RPMI8226 (cell line): ENCODE data around the gene MYO15A.
"Not testable (repeated sequence)": the region's sequence is repeated elsewhere in the genome, so short reads cannot be mapped to it uniquely, and the experiment has no call there.

ENCODE experiments used
- DNase-seq: peaks from one replicate; pipeline ENCODE4 v3.0.0-alpha.2; 2015

The MYO15A gene

DNA sequence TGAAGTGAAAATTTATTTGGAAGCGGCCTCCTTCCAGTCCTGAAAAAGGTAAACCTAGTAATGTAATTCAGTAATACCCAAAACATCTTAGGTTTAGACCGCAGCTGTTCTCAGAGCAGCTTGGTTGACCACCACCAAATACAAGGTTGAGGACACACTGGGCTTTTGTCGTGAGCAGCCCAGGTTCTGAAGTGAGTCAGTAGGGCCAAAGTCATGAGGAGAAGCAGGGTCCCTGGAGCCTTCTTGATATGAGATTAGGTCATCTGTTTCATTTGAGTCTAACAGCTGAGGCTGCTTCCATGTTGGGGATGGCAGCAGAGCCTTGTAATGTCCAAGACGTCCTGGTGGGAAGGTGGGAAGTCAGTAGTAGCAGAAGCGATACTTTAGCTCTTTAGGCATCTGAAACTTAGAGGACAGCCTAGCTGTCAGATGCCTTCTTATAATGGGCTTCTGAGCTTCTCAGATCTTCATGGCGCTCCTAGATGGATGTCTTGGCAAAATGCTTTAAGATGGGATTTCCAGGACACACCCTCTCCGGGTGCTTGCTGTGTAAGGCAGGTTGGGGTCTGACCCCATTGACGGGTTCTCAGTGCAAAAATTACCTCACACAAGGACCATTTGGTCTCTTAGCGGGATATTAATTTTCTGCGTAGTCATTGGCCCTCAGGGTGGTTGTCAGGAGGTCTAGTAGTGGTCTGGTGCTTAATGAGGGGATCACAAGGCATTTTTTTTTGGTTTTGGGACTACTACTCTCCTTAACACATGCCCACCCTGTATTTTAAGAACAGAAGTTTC is 77.5 kb downstream of the MYO15A start:
- DNase-seq: peak; percentile 25

DNA sequence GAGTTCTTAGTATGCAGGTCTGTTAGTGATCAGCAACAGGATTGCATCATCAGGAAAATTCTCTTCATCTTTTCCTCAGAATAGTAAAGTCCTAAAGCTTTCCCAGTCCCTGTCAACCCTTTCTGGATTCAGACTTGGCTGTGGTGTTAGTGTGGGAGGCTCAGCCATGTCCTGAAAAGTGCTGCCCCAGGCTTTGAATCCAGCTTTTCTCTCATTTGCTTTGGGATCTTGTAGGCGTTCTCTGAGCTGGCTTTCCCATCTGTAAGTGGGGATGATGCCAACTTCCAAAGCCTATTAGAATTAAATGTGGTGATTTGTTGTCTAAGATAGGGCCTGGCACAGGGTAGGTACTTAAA is 78.0 kb downstream of the MYO15A start:
- no peak for DNase-seq

DNA sequence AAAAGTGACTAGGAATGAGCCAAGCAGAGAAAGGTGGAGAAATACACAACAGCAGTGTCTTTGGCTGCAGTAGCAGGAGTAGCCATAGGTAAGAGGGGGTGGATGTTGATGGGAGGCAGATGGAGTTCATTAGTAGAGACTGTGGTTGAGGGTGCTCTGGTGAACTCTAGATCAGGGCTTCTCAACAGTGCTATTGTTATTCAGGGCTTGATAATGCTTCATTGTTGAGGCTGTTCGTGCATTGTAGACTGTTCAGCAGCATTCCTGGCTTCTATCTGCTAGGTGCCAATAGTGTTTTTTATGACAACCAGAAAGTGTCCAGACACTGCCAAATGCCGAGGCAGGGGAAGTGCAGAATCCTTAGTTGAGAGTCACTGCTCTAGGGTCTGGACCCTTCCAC is 78.7 kb downstream of the MYO15A start:
- no peak for DNase-seq

DNA sequence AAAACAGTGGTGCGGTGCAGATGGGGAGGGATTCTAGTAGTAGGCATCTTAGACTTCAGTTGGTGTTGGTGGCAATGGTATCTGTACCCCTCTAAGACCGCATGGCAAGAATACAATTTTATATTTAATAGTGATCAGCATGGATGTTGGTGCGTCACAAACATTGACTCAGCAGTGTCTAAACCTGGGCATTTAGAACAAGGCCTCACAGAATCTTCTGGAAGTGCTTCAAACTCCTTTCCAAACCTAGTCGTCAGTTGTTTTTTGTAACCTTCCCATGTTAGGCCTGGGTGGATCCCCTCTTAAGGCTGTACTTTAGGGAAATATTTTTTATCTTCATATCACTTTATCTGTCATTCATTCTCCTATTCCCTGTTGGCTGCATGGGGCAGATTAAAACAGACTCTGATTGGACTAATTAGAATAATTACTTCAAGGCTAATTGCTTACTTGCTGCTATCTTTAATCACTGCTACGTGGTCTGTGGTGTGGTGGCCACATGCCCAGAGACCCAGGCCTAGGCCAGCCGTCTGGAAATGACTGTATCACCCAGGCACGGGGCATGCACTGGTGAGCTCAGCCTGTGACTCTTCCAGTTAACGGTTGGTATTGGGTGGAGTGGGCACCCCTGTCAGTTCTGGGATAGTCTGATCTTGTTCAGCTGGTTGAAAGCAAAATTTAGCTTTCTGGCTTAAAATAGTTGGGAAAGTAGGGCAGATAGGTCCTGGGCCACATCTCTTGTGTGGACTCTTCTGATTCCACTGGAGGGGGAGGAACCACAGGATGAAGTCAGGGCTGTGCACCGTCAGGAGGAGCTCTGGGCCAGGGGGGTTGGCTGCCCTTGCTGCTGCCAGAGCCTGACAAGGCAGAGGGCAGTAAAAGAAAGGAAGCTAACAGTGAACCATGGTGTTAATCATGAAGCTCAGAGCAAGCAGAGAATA is 79.5 kb downstream of the MYO15A start:
- DNase-seq: no peak

DNA sequence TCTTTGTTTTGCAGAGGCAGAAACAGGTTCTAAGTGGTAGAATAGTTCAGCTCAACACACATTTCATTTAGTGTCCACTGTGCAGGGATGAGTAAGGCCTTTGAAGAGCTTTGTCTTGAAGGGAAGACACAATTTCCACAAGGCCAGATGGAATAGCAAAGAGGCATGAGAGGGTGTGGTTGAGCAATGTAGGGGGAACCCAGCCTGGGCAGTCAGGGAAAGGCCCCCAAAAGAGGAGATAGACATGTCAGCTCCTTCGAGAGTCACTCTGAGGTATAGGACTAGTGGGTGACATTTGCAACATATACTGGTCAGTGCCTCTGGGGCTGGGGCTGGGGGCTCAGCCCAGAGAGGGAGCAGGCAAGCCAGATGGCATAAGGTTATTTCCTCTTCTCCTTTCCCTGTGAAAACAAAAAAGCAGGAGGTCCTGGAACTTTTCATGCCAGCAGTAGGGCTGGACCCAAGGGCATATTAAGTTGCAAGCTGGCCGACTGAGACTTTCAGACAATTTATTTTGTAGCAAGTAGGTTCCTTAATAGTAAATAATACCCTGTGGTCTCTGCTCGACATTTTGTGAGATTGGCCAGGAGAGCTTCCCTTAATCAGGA is 82.2 kb downstream of the MYO15A start:
- DNase-seq: no peak

DNA sequence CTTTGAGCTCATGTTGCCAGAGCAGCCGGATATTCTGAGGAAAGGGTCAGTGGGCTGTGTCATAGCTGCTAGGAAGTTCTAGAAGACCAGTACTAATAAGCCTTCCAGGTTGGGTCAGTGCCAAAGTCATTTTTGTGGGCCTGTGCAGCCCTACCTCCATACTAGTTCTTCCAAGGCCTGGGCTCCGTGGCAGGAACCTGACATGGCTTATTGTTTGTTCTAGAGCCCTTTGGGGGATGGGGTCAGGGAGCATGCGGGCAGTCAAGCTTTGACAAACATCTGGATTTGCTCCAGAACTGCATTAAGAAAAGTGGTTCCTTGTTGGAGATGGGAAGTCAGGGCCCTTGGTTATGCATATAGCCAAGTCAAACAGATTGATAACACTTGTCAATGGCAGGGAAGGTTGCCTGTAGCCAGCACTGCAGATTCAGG is 82.7 kb downstream of the MYO15A start:
- DNase-seq: no peak

DNA sequence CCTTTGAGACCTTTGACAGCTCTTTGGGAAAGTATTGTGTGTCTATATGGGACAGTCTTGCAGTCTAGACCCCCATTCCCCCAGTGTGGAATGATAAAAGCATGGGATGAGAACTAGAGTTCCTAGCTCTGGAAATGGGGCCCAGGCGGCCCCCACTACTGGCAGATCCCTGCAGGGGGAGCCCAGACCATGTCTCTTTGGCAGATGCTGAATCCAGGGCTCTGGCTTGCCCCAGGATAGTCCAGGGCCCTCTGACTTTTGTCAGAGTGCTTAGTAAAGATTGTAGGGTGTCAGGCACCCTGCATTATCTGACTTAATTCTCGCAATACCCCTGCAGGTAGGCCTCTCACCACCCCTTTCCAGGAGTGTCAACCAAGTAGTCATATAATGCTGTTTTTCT is 83.4 kb downstream of the MYO15A start:
- peak; percentile 27 for DNase-seq

DNA sequence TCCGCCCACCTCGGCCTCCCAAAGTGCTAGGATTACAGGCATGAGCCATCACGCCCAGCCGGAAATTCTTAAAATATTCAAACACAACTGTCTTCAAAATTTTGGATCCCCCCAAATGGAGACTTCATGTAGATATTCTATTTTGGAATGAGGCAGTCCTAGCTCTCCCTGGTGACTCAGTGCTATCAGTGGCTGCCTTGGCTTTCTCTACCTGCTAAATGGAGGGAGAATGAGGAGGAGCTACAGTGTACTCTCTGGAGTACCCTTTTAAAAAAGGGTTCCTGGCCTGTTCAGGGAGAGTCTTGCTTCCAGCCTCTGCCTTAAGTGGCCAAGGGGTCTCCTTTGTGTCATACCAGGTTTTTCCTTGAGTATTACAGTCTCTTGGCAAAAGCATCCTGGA is 85.8 kb downstream of the MYO15A start:
- no peak for DNase-seq

DNA sequence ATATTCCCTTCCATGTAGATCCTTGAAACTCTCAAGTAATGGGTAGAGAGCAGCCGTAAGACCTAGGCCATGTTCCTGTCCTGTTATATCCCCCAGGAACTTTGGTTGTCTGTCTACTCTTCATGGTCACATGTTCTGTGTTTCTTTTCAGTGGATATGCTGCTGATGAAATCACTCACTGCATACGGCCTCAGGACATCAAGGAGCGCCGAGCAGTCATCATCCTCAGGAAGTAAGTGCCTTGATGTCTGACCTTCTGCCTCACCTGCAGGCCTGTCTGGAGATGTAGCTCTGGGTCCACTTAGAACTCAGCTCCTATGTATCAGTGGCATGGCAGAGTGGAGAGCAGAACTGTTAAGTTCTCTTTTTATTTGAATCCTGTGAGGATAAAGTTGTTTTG is 86.2 kb downstream of the MYO15A start:
- DNase-seq: no peak

DNA sequence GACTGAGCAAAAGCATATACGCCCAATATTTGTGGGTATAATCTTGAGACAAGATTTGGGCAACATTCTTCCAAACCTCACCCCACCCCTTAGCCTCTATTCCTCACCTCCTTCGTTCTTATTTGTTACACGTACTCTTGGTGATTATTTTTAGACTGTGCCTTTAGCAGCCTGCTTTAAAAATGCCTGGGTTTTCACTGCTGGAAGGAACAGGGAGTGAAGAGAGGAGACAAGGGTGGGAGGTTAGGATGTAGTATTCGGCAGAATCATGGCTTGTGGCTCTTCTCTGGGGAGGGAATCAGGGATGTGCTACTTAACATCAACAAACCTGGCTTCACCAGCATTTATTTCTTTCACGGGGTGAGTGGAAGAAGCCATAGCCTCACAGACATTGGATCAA is 86.7 kb downstream of the MYO15A start:
- DNase-seq: no peak

DNA sequence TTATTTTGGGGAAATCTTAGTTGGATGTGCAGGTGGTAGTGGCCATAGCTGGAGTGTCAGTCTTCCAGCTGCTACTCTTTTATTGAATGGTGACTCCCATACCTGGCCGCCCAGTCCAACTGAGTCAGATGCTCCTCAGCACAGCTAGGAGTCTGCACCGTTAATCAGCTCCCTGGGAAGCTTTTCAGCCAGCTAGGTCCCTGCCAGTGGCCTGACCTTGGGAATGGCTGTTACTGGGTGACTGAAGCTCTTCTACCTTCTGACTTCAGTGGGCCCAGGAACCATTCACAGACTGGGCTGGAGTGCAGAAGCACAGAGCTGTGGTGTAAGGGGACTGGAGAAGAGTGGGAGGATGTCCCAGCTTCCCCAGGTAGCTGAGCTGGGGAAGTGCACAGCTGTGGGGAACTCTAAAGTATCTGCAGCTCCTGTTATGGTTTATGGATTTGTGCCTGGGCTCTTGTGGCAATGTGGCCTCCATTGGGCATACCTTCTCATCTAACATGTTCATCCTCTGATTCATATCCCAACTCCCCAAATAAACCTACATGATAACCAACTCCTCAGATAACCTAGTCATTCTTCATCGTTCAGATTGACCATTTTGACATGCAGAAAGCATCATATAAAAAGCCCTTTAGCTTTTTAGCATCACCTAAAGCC is 89.1 kb downstream of the MYO15A start:
- DNase-seq: no peak

DNA sequence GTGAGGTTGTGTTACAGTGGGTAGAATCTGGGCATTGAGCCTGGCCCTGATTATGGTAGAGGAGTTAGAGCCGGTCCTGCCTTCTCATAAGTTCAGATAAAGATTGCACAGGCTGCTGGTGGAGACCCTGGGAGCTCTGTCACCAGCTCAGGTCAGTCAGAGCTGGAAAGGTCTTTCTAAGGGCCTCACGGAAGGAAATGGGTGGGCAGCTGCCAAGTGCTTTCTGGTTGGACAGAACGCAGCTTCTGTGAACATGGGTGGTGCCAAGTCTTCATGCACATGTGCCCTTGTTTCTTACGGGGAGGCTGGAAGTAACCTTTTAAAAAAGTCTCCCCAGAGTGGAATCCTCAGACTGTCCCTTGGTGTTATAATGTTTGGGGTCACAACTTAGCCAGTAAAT is 90.0 kb downstream of the MYO15A start:
- no peak for DNase-seq

DNA sequence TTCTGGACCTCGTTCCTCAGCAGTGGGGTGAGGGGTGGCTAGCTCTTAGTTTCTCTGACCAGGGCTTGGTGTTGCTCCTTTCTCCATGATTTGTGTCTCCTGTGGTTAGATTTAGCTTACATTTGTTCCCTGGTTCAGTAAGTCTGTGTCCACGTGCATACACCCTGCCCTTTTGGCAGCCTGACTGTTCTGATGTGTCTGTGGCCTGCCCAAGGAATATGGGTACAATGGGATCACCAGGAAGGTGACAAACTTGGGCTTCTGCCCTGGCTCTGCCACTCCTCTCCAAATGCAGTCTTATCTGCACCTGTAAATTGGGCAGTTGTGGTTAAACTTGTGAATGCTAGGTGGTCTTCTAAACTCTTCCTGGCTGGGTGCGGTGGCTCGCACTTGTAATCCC is 92.6 kb downstream of the MYO15A start:
- no peak for DNase-seq

DNA sequence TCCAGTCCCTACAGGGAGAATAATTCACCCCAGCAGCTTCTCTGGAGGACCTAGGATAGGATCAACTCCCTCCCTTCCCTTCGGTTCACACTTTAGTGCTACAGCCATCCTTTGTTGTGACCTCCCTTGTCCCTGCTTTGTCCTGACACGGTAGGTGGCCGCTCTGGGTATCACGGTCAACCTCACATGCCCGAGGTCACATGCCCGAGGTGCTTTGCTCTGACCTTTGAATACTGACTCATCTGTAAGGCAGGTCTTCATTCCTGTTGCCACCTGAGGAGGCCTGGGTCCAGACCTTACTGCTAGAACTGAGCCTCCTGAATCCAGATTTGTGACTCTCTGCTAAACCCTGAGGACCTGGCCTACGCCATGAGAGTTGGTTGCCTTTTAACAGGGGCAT is 94.8 kb downstream of the MYO15A start:
- no peak for DNase-seq

DNA sequence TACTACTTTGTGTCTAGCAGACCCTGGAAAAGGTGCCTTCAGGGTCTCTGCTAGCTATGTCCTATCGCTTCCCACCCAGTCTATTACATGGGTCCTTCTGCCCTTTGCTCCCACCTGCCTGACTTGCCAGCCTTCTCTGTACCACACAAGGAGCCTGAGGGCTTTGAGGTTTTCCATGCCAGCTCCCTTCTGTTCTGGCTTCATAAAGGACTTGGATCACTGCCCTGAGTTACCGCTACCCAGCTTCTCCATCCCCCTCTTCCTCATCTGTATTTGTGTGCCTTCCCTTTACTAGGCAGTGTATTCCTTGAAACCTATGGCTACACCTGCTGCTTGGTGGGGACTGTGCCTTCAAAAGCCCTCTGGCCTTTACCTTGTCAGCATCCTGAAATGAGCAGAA is 97.3 kb downstream of the MYO15A start:
- no peak for DNase-seq

DNA sequence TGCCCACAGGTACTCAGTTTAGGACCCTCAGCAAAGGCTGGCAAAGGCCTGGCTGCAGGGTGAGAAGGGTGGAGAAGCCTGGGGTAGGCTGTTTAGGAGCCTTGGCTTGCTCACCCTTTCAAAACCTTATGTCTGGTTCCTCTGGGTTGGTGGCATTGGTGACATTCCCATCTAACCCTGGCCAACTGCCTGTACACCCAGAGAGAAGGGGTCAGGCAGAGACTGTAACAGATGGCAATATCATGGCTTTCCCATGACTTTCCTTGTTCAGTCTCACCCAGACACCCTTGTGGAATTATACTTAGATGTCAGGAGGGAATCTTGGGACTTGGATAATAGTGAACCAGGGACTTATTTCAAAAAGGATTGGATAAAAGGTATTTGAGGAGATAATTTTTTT is 98.4 kb downstream of the MYO15A start:
- no peak for DNase-seq

DNA sequence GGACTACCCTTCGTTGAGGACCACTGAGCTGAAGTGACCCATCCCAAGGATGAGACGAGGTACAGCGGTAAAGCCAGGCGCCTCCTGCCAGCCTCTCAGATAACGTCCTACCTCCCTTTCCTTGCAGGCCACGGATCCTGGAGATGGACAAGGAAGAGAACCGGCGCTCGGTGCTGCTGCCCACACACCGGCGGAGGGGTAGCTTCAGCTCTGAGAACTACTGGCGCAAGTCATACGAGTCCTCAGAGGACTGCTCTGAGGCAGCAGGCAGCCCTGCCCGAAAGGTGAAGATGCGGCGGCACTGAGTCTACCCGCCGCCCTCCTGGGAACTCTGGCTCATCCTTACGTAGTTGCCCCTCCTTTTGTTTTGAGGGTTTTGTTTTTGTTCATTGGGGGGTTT is 99.5 kb downstream of the MYO15A start:
- no peak for DNase-seq

DNA sequence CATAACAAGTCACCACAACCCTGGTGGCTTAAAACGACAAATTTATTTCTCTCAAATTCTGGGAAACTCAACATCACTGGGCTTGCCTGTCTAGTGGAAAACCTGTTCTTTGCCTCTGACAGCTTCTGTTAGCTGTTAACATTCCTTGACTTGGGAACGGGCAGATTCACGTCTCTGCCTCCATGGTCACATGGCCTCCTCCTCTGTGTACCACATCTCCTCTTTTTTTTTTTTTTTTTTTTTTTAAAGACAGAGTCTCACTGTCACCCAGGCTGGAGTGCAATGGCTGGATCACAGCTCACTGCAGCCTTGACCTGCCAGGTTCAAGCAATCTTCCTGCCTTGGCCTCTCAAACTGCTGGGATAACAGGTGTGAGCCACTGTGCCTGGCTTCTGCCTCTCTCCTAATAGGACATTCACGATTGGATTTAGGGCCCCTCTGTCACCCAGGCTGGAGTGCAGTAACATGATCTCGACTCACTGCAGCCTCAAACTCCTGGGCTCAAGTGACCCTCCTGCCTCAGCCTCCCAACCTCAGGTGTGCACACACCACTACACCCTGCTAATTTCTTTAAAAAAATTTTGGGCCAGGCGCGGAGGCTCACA is 105.2 kb downstream of the MYO15A start:
- no peak for DNase-seq

DNA sequence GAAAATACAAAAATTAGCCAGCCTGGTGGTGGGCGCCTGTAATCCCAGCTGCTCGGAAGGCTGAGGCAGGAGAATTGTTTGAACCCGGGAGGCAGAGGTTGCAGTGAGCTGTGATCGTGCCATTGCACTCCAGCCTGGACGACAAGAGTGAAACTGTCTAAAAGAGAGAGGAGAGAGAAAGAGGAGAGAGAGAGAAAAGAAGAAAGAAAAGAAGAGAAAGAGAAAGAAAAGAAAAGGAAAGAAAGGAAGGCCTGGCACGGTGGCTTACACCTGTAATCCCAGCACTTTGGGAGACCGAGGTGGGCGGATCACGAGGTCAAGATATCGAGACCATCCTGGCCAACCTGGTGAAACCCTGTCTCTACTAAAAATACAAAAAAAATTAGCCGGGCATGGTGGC is 108.3 kb downstream of the MYO15A start:
- not testable (repeated sequence) for DNase-seq

DNA sequence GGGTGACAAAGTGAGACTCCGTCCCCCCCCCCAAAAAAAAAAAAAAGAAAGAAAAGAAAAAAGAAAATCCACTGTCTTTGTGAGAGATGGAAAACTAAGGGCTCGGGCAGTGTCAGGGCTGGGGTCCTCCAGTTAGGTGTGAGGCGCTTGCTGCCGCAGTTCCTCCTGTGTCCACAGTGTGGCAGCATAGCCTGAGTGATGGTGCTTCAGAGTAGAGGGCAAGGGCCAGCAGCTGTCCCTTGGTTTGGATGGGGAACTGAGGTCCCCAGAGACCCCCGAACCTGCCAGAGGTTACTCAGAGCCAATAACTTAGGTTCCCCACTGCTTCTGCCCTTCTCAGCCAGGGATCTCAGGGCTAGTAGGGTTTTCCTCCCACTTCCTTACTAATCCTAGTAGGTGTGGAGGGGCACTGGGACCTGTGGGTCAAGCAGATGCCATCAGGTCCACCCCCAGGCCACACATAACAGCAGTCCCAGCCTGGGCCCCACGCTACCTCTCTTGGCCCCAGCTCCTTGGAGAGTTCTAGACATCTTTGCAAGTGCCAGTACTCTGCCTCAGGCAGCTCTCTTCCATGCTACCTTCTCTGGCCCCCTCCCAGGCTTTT is 109.0 kb downstream of the MYO15A start:
- peak; percentile 83 for DNase-seq

DNA sequence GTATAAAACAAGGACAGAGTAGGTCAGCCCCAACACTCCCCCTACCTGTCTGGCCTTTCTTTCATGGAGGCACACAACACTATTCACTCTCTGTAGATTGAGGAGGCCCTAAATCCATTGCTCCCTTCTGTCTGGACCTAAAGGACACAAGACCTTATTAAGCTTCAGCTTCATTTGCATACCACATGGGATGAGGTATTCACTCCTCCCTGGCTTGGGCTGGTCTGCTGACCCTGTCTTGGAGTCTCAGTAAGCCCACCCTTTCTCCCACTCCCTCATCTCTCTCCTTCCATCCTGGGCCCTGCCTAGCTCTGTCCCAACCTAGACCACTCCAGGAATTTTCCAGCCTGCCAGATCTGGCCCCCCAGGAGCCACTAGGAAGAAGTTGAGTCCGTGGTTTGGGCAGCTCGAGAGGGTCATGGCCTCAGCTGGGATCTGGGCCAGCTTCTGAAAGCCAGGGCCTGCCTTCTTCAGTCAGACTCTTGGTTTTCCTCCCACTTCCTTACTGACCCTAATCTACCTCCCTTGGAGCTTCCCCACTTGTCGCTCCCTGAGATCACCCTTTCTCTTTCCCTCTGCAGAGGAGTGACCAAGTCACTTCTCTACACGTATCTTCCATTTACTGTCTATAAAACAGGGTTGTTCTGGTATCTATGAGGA is 110.3 kb downstream of the MYO15A start:
- no peak for DNase-seq

DNA sequence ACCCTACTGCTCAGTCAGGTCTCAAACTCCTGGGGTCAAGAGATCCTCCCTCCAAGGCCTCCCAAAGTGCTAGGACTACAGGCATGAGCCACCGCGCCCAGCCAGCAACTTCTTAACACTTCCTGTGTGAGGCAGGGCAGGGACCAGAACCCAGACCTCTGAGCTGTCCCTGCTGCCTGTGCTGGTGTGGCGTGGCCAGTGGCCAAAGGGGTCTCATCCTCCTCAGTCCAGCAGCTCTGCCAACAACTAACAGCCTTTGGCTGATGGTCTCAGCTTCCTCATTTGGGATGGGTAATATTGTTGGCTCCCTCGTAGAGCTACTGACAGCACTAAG is 115.5 kb downstream of the MYO15A start:
- DNase-seq: no peak
